HFF-Myc (cell line): ENCODE data around the gene LARP4B.
A peak's percentile ranks its signal among the peaks of the same experiment; 100 is the strongest.

ENCODE experiments used
- DNase-seq: peaks from one replicate; pipeline ENCODE4 v3.0.0-alpha.2; 2011; ENCODE audit warnings: low read depth; ENCODE audit errors: extremely low read depth
- H3K4me3 ChIP-seq: replicated peaks from 2 replicates; pipeline ENCODE4 v1.5.1; 2011; ENCODE audit warnings: low read depth, mild to moderate bottlenecking, control low read depth, low read length
- TF ChIP-seq, protein P1 (sequence below): IDR thresholded peaks from 2 replicates; pipeline ENCODE4 v1.5.1; 2012; ENCODE audit warnings: mild to moderate bottlenecking, low read depth, low read length, control low read depth; ENCODE audit errors: missing control alignments

Gene LARP4B

DNA sequence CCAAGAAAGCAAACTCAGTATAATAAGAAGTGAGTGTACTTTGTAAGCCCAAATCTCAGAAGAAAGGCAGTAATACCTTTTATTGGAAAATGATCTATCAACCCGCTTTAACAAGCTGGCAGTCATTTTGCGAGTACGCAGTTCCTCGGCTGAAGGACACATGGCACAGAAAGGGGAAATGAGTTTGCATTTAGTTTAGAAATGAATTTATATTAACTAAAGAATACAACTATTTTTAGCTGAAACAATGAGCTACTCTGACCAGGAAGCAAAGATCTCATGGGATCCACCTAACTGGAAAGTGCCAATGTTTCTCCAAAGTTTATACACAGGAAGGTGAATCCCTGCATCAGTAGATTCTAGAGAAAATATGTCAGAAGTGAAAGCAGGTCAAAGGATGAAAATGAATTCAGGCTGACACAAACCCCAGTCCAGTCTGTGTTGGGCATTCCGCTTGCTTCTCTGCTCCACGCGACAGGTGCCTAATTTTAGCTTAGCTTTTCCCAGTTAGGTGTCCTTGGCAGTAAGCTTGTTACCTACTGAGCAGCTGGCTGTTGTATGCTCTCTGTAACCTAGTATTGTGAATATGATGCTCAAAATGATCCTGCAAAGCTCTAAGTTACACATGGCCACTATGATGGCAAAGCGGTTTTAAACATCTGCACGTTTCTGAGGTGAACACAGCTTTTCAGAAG is 112.8 kb downstream of the LARP4B start:
- TF ChIP-seq, protein P1, sequence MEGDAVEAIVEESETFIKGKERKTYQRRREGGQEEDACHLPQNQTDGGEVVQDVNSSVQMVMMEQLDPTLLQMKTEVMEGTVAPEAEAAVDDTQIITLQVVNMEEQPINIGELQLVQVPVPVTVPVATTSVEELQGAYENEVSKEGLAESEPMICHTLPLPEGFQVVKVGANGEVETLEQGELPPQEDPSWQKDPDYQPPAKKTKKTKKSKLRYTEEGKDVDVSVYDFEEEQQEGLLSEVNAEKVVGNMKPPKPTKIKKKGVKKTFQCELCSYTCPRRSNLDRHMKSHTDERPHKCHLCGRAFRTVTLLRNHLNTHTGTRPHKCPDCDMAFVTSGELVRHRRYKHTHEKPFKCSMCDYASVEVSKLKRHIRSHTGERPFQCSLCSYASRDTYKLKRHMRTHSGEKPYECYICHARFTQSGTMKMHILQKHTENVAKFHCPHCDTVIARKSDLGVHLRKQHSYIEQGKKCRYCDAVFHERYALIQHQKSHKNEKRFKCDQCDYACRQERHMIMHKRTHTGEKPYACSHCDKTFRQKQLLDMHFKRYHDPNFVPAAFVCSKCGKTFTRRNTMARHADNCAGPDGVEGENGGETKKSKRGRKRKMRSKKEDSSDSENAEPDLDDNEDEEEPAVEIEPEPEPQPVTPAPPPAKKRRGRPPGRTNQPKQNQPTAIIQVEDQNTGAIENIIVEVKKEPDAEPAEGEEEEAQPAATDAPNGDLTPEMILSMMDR = no peak
- no peak overlapping the region for H3K4me3 ChIP-seq
- no peak for DNase-seq

DNA sequence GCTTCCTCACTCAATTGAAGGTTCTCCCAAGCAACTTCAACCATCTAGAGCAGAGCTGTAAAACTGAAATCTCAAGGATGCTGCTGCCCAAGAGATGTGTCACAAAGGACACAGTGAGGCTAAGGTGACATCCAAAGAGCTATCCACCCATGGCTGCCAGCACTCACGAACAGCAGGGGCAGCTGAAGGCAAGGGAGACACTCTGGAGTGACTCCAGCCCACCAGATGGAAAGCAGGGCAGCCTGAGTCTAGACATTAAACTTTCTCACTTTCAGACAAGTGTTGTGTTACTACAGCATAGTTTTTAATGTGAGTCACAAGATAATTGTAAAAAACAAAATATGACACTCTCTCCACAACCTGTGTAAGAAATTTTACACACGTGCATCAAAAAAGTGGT is 113.5 kb downstream of the LARP4B start:
- DNase-seq = no peak
- TF ChIP-seq, protein P1 = no peak
- H3K4me3 ChIP-seq = no peak overlapping the region

DNA sequence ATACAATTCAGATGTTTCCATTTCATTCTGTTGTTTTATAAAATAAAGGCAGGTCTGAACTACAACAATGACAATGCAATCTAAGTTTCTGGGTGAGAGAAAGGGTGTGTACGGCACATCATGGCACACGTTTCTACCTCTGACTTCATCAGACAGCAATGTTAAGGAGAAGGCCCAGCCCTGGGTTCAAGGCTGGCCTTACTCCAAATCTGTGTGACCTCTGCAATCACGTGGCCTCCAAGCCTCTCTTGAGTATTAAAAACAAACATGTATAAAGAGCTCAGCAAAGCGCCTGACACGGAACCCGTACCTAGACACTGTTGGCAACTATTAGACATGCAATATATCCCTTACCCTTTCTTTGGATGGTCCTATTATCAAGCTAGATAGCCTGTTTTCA is 114.1 kb downstream of the LARP4B start:
- no peak for DNase-seq
- no peak overlapping the region for H3K4me3 ChIP-seq
- TF ChIP-seq, protein P1 = no peak

DNA sequence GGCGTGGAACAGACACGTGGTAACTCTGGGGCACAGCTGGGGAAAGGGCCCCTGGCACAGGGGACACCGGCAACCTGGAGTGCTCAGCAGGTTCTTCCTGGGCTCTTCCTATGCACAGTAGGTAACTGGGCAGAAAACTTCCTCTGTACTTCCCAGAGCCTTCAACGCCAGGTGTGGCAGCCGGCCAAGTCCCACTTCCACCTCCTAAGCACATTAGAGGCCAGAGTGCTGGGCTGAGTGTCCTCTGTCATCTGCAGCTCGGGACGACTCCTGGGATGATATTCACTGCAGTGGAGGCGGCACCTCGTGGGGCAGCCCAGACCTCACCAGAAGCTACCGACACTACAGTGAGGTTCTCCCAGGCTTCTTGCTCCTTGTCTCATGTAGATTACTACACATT is 114.5 kb downstream of the LARP4B start:
- TF ChIP-seq, protein P1 = no peak
- DNase-seq = no peak
- H3K4me3 ChIP-seq = no peak overlapping the region

DNA sequence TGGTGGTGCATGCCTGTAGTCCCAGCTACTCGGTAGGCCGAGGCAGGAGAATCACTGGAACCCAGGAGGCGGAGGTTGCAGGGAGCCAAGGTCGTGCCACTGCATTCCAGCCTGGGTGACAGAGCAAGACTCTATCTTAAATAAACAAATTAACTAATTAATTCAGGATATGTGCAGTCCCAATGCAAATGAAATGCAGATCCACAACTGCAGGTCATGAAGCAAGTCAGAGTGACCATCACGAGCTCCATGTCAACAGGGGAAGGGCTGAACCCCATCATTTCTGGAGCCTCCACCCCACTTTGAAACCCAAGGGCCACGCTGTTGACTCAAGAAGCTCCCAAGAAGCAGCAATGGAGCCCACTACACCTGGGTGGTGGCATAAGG is 115.4 kb downstream of the LARP4B start:
- no peak overlapping the region for H3K4me3 ChIP-seq
- TF ChIP-seq, protein P1 = no peak
- DNase-seq = no peak

DNA sequence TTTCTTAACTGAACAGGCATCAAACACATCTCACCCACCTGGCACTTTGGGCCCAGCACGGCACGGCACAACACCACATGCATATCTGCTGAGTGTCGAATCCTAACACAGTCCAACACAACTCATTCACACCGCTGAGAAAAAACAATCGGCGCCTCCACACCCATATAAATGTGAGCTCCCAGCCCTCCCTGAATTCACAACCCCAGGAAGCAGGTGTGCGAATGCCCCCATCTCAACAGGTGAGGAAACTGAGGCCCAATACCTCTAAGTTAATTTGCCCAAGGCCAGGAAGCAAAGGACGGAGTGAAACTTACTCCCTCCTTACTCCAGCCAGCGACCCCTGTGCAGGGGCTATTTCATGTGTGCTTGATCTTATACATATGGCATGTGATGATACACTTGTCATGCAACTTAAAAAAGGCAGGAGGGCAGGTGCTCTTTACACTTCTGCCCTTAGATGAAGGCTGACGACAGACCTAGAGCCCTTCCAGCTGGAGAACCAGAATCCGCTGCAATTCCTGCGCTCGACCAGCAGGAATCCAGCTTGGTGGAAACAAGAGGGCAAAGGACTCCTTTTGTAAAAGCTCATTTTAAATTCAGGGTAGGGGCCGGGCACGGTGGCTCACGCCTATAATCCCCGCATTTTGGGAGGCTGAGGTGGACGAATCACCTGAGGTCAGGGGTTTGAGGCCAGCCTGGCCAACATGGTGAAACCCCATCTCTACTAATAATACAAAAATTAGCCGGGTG is 116.0 kb downstream of the LARP4B start:
- TF ChIP-seq, protein P1 = peak; percentile 13
- no peak overlapping the region for H3K4me3 ChIP-seq
- no peak for DNase-seq
